HEK293 (cell line): Measurements from ENCODE around the gene ZNF410.

Source experiments
- CTCF ChIA-PET: fragments of 350-600 bp; formaldehyde crosslinking; extraction: SDS; loops from one replicate; lab custom pipeline; 2021; ENCODE audit warnings: antibody characterized with exemption; lab: Yijun Ruan, JAX
- POLR2A ChIA-PET: fragments of 300-600 bp; formaldehyde crosslinking; extraction: SDS; loops from one replicate; lab custom pipeline; 2020; ENCODE audit warnings: antibody characterized with exemption, inconsistent platforms; lab: Yijun Ruan, JAX
- H3K27ac ChIP-seq: fragments of 200-500 bp; sonication (Bioruptor generic); 2 replicates; pipeline ENCODE4 v1.5.1; 2014; ENCODE audit warnings: low read depth, low read length, control low read depth, inconsistent platforms; ENCODE audit errors: extremely low read depth
- H3K36me3 ChIP-seq, 2 experiments: fragments of 200-500 bp in 1 of 2; sonication (Bioruptor generic) in 1 of 2; 1 replicate in 1 of 2; 2 replicates in 1 of 2; pipeline ENCODE4 v1.5.1; 2014 to 2017; ENCODE audit warnings: inconsistent platforms in 2 of 2, low read length in 2 of 2; ENCODE audit not compliant: control insufficient read depth in 2 of 2, insufficient read depth in 1 of 2
- H3K4me1 ChIP-seq: fragments of 200-500 bp; sonication (Bioruptor generic); 2 replicates; pipeline ENCODE4 v1.5.1; 2014; ENCODE audit warnings: mild to moderate bottlenecking, low read length, inconsistent platforms; ENCODE audit not compliant: control insufficient read depth, insufficient read depth
- H3K4me3 ChIP-seq: 2 replicates; pipeline ENCODE4 v1.5.1; 2011; ENCODE audit warnings: low read depth, mild to moderate bottlenecking, control low read depth, low read length, moderate library complexity
- H3K9me3 ChIP-seq: fragments of 200-500 bp; sonication (Bioruptor generic); 2 replicates; pipeline ENCODE4 v1.5.1; 2014; ENCODE audit warnings: low read depth, low read length, inconsistent platforms; ENCODE audit not compliant: control insufficient read depth, insufficient read depth
- GFI1B ChIP-seq: fragments of 450-650 bp; formaldehyde crosslinking; IDR thresholded peaks from 2 replicates; pipeline ENCODE4 v1.5.1; 2016; ENCODE audit warnings: missing biosample characterization, missing genetic modification characterization
- KLF10 ChIP-seq: fragments of 450-650 bp; IDR thresholded peaks from 2 replicates; pipeline ENCODE4 v1.5.1; 2018; ENCODE audit warnings: missing biosample characterization, mild to moderate bottlenecking, missing genetic modification characterization
- KLF8 ChIP-seq: fragments of 450-650 bp; formaldehyde crosslinking; IDR thresholded peaks from 2 replicates; pipeline ENCODE4 v1.5.1; 2016; ENCODE audit warnings: missing biosample characterization, missing genetic modification characterization
- KLF9 ChIP-seq: fragments of 450-650 bp; formaldehyde crosslinking; IDR thresholded peaks from 2 replicates; pipeline ENCODE4 v1.5.1; 2016; ENCODE audit warnings: missing biosample characterization, missing genetic modification characterization, low read depth
- MYNN ChIP-seq: fragments of 450-650 bp; formaldehyde crosslinking; IDR thresholded peaks from 2 replicates; pipeline ENCODE4 v1.5.1; 2016; ENCODE audit warnings: missing biosample characterization, missing genetic modification characterization, borderline replicate concordance
- SALL2 ChIP-seq: fragments of 450-650 bp; formaldehyde crosslinking; IDR thresholded peaks from 2 replicates; pipeline ENCODE4 v1.5.0; 2017; ENCODE audit warnings: missing biosample characterization, mild to moderate bottlenecking, missing genetic modification characterization, borderline replicate concordance
- SCRT2 ChIP-seq: fragments of 450-650 bp; formaldehyde crosslinking; IDR thresholded peaks from 2 replicates; pipeline ENCODE4 v1.5.1; 2016; ENCODE audit warnings: missing biosample characterization, missing genetic modification characterization
- ZBTB8A ChIP-seq: fragments of 450-650 bp; formaldehyde crosslinking; IDR thresholded peaks from 2 replicates; pipeline ENCODE4 v1.5.1; 2016; ENCODE audit warnings: missing biosample characterization, missing genetic modification characterization
- ZFP37 ChIP-seq: fragments of 450-650 bp; formaldehyde crosslinking; IDR thresholded peaks from 2 replicates; pipeline ENCODE4 v1.5.1; 2016; ENCODE audit warnings: missing biosample characterization, missing genetic modification characterization
- ZIC2 ChIP-seq: fragments of 450-650 bp; formaldehyde crosslinking; IDR thresholded peaks from 2 replicates; pipeline ENCODE4 v1.5.1; 2016; ENCODE audit warnings: missing biosample characterization, missing genetic modification characterization
- ZNF138 ChIP-seq: fragments of 450-650 bp; formaldehyde crosslinking; IDR thresholded peaks from 2 replicates; pipeline ENCODE4 v1.5.1; 2016; ENCODE audit warnings: missing biosample characterization, missing genetic modification characterization, borderline replicate concordance
- ZNF155 ChIP-seq: fragments of 450-650 bp; formaldehyde crosslinking; IDR thresholded peaks from 2 replicates; pipeline ENCODE4 v1.5.1; 2016; ENCODE audit warnings: missing biosample characterization, missing genetic modification characterization
- ZNF157 ChIP-seq: fragments of 450-650 bp; formaldehyde crosslinking; IDR thresholded peaks from 2 replicates; pipeline ENCODE4 v1.5.1; 2016; ENCODE audit warnings: missing biosample characterization, missing genetic modification characterization
- ZNF211 ChIP-seq: fragments of 450-650 bp; formaldehyde crosslinking; IDR thresholded peaks from 2 replicates; pipeline ENCODE4 v1.5.1; 2016; ENCODE audit warnings: low read depth, missing biosample characterization, missing genetic modification characterization
- ZNF394 ChIP-seq: fragments of 450-650 bp; formaldehyde crosslinking; IDR thresholded peaks from 2 replicates; pipeline ENCODE4 v1.5.1; 2016; ENCODE audit warnings: missing biosample characterization, missing genetic modification characterization, mild to moderate bottlenecking, moderate library complexity, borderline replicate concordance
- ZNF423 ChIP-seq: fragments of 450-650 bp; formaldehyde crosslinking; IDR thresholded peaks from 2 replicates; pipeline ENCODE4 v1.5.1; 2016; ENCODE audit warnings: missing biosample characterization, missing genetic modification characterization
- ZNF426 ChIP-seq: fragments of 450-650 bp; formaldehyde crosslinking; IDR thresholded peaks from 2 replicates; pipeline ENCODE4 v1.5.1; 2017; ENCODE audit warnings: missing biosample characterization, missing genetic modification characterization, mild to moderate bottlenecking, inconsistent platforms, moderate library complexity
- ZNF623 ChIP-seq: fragments of 450-650 bp; formaldehyde crosslinking; IDR thresholded peaks from 2 replicates; pipeline ENCODE4 v1.5.1; 2016; ENCODE audit warnings: missing biosample characterization, missing genetic modification characterization
- ZNF707 ChIP-seq: fragments of 450-650 bp; formaldehyde crosslinking; IDR thresholded peaks from 2 replicates; pipeline ENCODE4 v1.5.1; 2016; ENCODE audit warnings: missing biosample characterization, missing genetic modification characterization
- TF ChIP-seq, protein P1 (sequence below): fragments of 450-650 bp; formaldehyde crosslinking; IDR thresholded peaks from 2 replicates; pipeline ENCODE4 v1.5.1; 2016; ENCODE audit warnings: missing biosample characterization, missing genetic modification characterization
- TF ChIP-seq, protein P2 (sequence below): fragments of 450-650 bp; formaldehyde crosslinking; IDR thresholded peaks from 2 replicates; pipeline ENCODE4 v1.5.1; 2017; ENCODE audit warnings: missing biosample characterization, missing genetic modification characterization
- TF ChIP-seq, protein P3 (sequence below): fragments of 450-650 bp; formaldehyde crosslinking; IDR thresholded peaks from 2 replicates; pipeline ENCODE4 v1.5.1; 2016; ENCODE audit warnings: missing biosample characterization, missing genetic modification characterization
- TF ChIP-seq, protein P4 (sequence below): fragments of 450-650 bp; formaldehyde crosslinking; conservative IDR thresholded peaks from 2 replicates; pipeline ENCODE4 v1.5.1; 2016; ENCODE audit warnings: low read depth, missing biosample characterization, missing genetic modification characterization
- TF ChIP-seq, protein P5 (sequence below): fragments of 450-650 bp; formaldehyde crosslinking; IDR thresholded peaks from 2 replicates; pipeline ENCODE4 v1.5.1; 2016; ENCODE audit warnings: missing biosample characterization, missing genetic modification characterization

The ZNF410 gene

DNA sequence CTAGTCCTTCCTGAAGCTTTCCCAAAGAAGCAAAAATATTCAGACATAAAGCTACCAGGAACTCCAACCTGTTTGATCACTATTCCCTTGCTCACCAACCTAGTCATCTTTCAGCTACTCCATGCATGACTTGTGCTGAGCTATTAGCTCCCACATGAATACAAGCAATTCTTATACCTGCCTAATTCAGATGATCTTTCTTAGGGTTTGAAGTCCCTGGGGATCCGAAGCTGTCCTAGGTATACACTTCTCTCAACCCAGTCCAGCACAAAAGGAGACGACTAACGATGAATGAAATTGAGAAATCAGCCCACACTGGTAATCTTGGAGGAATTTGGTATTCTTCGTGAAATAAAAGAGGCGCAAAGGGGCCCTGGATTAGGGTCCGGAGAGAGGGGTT is 35.7 kb upstream of the ZNF410 start:
- ChIA-PET CTCF (interaction anchor here (0.5 to 1.1 kb wide), 2 partner anchors 122 to 406 kb away, joined by 3 read pairs; no protein-coding TSS in a partner anchor), POLR2A (interaction anchor here (0.7 to 4.0 kb wide), 8 partner anchors 13 to 168 kb away, joined by 3 to 29 read pairs (median 5); partner anchors contain the start of genes BBOF1, ENTPD5, PNMA1 and ZNF410)
- TF ChIP-seq ZNF155 (tag by site-specific recombination) (no peak), ZNF157 (tag by site-specific recombination) (no peak), KLF8 (no peak), ZBTB8A (tag by site-specific recombination) (no peak), ZNF423 (tag by site-specific recombination) (no peak), MYNN (tag by site-specific recombination) (no peak), SCRT2 (tag by site-specific recombination) (peak; percentile 86), ZNF707 (tag by site-specific recombination) (no peak), ZIC2 (no peak), ZNF394 (peak; percentile 85; the same call in 1 of the 2 replicates)
- TF ChIP-seq, protein P1, sequence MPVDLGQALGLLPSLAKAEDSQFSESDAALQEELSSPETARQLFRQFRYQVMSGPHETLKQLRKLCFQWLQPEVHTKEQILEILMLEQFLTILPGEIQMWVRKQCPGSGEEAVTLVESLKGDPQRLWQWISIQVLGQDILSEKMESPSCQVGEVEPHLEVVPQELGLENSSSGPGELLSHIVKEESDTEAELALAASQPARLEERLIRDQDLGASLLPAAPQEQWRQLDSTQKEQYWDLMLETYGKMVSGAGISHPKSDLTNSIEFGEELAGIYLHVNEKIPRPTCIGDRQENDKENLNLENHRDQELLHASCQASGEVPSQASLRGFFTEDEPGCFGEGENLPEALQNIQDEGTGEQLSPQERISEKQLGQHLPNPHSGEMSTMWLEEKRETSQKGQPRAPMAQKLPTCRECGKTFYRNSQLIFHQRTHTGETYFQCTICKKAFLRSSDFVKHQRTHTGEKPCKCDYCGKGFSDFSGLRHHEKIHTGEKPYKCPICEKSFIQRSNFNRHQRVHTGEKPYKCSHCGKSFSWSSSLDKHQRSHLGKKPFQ (tag by site-specific recombination): no peak
- TF ChIP-seq, protein P2, sequence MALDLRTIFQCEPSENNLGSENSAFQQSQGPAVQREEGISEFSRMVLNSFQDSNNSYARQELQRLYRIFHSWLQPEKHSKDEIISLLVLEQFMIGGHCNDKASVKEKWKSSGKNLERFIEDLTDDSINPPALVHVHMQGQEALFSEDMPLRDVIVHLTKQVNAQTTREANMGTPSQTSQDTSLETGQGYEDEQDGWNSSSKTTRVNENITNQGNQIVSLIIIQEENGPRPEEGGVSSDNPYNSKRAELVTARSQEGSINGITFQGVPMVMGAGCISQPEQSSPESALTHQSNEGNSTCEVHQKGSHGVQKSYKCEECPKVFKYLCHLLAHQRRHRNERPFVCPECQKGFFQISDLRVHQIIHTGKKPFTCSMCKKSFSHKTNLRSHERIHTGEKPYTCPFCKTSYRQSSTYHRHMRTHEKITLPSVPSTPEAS (tag by site-specific recombination): no peak

DNA sequence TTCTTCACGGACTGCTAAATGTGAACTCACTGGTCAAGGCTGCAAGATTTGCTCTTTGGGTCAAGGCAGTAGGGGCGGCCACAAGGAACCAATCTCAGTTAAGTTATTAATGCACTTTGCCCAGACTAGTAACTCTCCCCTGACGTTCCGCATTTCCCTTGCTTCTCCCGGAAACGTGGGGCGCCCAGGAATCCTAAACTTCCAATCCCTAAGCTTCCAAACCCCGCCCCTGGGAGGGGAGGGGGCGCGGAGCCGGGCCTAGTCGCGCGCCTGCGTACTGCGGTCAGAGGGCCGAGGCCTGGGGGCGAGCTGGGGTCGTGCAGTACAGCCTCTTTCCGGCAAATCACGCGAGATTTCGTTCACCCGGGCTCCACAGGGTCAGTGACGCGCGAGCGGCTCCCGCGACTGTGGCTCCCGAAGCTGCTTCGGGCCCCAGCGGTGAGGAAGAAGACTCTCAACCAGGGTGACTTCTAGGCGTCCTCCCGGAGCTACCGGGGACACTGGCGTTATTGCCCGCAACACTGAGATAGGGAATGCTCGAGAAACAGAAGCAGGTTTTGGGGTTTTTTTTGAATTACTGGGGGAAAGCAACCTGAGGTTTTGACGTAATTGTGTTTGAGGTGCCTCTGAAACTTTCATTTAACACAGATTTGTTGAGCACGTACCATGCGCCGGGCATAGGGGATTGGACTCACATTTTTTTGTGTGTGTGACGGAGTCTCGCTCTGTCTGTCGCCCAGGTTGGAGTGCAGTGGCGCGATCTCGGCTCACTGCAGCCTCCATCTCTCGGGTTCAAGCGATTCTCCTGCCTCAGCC is 34.9 kb upstream of the ZNF410 start, which contains the start of gene PTGR2:
PTGR2 (plus strand) TSS at position 265 of the 816 bp plus-strand sequence. CDS start 7,032 bp downstream, outside the sequence.
- Histone ChIP-seq H3K9me3 (no peaks in the 10 kb centered on the region), H3K4me3 (peak within 1 kb of the TSS; percentile 70), H3K27ac (peak within 1 kb of the TSS; percentile 55), H3K4me1 (no peaks in the 10 kb centered on the region; the same call in 1 of the 2 replicates), H3K36me3 (no peaks in the 10 kb centered on the region)
- ChIA-PET POLR2A (interaction anchor here (0.7 to 4.0 kb wide), 11 partner anchors 12 to 167 kb away, joined by 3 to 29 read pairs (median 4); partner anchors contain the start of genes BBOF1, ENTPD5, PNMA1 and ZNF410), CTCF (interaction anchor here (0.6 kb wide), 1 partner anchor 313 kb away, joined by 3 read pairs; no protein-coding TSS in a partner anchor)
- TF ChIP-seq SALL2 (tag by site-specific recombination) (no peak), KLF10 (0 out of 2 replicates have a peak, but pooled peaks have one; percentile 22), ZNF211 (no peak), ZNF426 (tag by site-specific recombination) (no peak), GFI1B (tag by site-specific recombination) (no peak), ZFP37 (0 out of 2 replicates have a peak, but pooled peaks have one; percentile 23), ZNF138 (no peak), ZNF623 (tag by site-specific recombination) (no peak), KLF9 (0 out of 2 replicates have a peak, but pooled peaks have one; percentile 11)
- TF ChIP-seq, protein P3, sequence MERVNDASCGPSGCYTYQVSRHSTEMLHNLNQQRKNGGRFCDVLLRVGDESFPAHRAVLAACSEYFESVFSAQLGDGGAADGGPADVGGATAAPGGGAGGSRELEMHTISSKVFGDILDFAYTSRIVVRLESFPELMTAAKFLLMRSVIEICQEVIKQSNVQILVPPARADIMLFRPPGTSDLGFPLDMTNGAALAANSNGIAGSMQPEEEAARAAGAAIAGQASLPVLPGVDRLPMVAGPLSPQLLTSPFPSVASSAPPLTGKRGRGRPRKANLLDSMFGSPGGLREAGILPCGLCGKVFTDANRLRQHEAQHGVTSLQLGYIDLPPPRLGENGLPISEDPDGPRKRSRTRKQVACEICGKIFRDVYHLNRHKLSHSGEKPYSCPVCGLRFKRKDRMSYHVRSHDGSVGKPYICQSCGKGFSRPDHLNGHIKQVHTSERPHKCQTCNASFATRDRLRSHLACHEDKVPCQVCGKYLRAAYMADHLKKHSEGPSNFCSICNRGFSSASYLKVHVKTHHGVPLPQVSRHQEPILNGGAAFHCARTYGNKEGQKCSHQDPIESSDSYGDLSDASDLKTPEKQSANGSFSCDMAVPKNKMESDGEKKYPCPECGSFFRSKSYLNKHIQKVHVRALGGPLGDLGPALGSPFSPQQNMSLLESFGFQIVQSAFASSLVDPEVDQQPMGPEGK (tag by site-specific recombination): peak; percentile 87
- TF ChIP-seq, protein P4, sequence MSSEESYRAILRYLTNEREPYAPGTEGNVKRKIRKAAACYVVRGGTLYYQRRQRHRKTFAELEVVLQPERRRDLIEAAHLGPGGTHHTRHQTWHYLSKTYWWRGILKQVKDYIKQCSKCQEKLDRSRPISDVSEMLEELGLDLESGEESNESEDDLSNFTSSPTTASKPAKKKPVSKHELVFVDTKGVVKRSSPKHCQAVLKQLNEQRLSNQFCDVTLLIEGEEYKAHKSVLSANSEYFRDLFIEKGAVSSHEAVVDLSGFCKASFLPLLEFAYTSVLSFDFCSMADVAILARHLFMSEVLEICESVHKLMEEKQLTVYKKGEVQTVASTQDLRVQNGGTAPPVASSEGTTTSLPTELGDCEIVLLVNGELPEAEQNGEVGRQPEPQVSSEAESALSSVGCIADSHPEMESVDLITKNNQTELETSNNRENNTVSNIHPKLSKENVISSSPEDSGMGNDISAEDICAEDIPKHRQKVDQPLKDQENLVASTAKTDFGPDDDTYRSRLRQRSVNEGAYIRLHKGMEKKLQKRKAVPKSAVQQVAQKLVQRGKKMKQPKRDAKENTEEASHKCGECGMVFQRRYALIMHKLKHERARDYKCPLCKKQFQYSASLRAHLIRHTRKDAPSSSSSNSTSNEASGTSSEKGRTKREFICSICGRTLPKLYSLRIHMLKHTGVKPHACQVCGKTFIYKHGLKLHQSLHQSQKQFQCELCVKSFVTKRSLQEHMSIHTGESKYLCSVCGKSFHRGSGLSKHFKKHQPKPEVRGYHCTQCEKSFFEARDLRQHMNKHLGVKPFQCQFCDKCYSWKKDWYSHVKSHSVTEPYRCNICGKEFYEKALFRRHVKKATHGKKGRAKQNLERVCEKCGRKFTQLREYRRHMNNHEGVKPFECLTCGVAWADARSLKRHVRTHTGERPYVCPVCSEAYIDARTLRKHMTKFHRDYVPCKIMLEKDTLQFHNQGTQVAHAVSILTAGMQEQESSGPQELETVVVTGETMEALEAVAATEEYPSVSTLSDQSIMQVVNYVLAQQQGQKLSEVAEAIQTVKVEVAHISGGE (tag by site-specific recombination): peak; percentile 38; the same call in 1 of the 2 replicates
- TF ChIP-seq, protein P5, sequence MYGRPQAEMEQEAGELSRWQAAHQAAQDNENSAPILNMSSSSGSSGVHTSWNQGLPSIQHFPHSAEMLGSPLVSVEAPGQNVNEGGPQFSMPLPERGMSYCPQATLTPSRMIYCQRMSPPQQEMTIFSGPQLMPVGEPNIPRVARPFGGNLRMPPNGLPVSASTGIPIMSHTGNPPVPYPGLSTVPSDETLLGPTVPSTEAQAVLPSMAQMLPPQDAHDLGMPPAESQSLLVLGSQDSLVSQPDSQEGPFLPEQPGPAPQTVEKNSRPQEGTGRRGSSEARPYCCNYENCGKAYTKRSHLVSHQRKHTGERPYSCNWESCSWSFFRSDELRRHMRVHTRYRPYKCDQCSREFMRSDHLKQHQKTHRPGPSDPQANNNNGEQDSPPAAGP (tag by site-specific recombination): no peak

More for the DNA sequence above, 35.7 kb upstream of the ZNF410 start:
- H3K36me3 ChIP-seq: no peaks in the 10 kb centered on the region
- H3K4me3 ChIP-seq: peak overlapping the region; percentile 70
- no peaks in the 10 kb centered on the region; the same call in 1 of the 2 replicates for H3K4me1 ChIP-seq
- H3K9me3 ChIP-seq: no peaks in the 10 kb centered on the region
- peak overlapping the region; percentile 55; the same call in 1 of the 2 replicates for H3K27ac ChIP-seq
